ENCODE results near the gene STN1. TPM values are rescaled to one million over a fixed set of nuclear protein-coding genes. Genes with fewer than 3 reads are reported as not detected.
A peak's percentile ranks its signal among the peaks of the same experiment; 100 is the strongest.

STN1 gene
- polyA plus RNA-seq, 1 donor: 13.4 TPM

DNA sequence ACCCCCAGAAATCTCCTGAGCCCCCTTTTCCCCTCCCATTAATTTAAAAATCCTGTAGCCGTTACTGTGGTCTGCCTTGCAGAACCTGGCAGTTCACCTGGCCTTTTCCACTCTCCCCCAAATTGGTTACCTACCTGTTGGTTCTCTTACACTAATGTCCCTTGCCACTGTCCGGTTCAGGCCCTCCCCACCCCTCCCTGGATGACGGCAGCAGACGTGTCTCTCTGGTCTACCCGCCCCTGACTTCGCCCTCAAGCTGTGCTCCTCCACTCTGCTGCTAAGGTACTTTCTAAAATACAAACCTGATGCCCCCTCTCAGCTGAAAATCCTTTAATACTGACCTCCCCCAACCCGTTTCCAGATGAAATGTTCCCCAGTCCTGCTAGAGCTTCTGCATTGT, 47.0 kb downstream of the STN1 start:
- H3K4me3 ChIP-seq (ENCODE audit: low read length): no peak overlapping the region
- H3K9me3 ChIP-seq (ENCODE audit: control insufficient read depth, low read depth, low read length): no peaks in the 10 kb centered on the region
- DNase-seq: no peak
- H3K27ac ChIP-seq (ENCODE audit: low read length): no peak overlapping the region
- H3K4me1 ChIP-seq (ENCODE audit: control insufficient read depth, insufficient read depth, low read length): no peaks in the 10 kb centered on the region
- H3K36me3 ChIP-seq (ENCODE audit: control insufficient read depth, insufficient read depth, low read length): peaks cover 2% of the 10 kb centered on the region
- H3K27me3 ChIP-seq (ENCODE audit: control insufficient read depth, insufficient read depth, low read length): no peaks in the 10 kb centered on the region
- 86% methylated on average over 1 of the region's 7 CpGs for whole genome bisulfite sequencing (ENCODE audit: insufficient coverage, low lambda C conversion rate)

DNA sequence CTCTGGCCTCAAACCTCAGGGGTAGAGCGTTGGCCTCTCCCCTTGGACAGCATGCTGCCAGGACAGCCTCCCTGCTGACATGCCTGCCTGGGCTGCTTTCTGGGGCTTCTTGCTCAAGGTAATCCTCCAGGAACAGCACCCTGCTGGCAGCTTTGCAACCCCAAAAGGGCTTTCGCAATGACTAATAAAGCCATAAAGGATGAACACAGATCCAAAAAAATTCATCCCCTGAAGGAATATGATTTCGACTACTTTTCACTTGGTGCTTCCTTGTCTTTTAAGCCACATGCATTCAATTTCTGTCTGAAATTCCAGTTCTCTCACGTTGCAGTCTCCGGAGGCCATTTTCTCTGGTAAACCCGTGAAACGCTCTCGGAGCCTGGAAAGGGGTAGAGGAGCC, 47.5 kb downstream of the STN1 start:
- Histone ChIP-seq H3K27me3 (ENCODE audit: control insufficient read depth, insufficient read depth, low read length) (no peaks in the 10 kb centered on the region), H3K4me1 (ENCODE audit: control insufficient read depth, insufficient read depth, low read length) (no peaks in the 10 kb centered on the region), H3K36me3 (ENCODE audit: control insufficient read depth, insufficient read depth, low read length) (peaks cover 2% of the 10 kb centered on the region), H3K4me3 (ENCODE audit: low read length) (no peak overlapping the region), H3K9me3 (ENCODE audit: control insufficient read depth, low read depth, low read length) (no peaks in the 10 kb centered on the region), H3K27ac (ENCODE audit: low read length) (no peak overlapping the region)
- 71% methylated on average over 3 of the region's 8 CpGs for WGBS (ENCODE audit: insufficient coverage, low lambda C conversion rate)
- no peak for DNase-seq

DNA sequence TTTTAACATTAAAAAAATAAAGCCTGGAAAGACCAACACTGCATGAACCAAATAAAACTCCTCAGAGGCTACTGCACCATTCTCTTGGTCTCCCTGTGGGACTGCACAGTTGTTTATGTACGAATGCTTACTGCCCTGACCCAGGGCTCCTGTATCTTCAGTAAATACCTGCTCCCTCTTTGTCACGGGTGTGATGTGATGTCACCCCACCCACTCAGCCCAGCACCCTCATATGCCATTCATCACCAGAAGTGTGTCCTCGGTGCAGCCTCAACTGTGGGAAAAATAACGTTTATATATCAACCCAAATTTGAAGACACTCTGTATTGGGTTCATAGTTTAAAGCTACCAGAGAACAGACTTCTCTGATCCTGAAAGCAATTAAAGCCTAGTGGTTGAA, 48.6 kb downstream of the STN1 start:
- no peaks in the 10 kb centered on the region for H3K27me3 ChIP-seq (ENCODE audit: control insufficient read depth, insufficient read depth, low read length)
- no peak overlapping the region for H3K27ac ChIP-seq (ENCODE audit: low read length)
- peaks cover 2% of the 10 kb centered on the region for H3K36me3 ChIP-seq (ENCODE audit: control insufficient read depth, insufficient read depth, low read length)
- H3K9me3 ChIP-seq (ENCODE audit: control insufficient read depth, low read depth, low read length): peaks cover 8% of the 10 kb centered on the region
- H3K4me1 ChIP-seq (ENCODE audit: control insufficient read depth, insufficient read depth, low read length): no peaks in the 10 kb centered on the region
- H3K4me3 ChIP-seq (ENCODE audit: low read length): no peak overlapping the region
- no CpG with 5 or more reads among the region's 4 CpGs for WGBS (ENCODE audit: insufficient coverage, low lambda C conversion rate)
- DNase-seq: no peak

DNA sequence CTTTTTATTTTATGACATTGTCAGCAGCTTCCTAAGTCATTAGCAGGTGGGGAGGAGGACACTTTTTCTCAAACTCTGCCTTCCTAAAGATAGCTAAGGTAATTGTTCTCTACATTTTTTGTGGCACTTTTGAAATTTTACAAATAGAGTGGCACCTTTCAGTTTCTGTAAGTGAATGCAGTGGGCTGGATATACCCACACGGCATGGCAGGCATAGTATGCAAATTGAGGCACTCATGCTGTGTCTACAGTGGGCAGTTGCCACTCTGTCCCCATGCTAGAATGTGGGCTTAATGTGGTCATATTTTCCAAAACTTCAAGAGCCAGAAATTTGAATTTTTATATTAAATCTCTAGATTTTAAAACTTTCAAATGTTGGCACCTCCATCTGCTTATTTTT, 49.8 kb downstream of the STN1 start:
- no peak overlapping the region for H3K4me3 ChIP-seq (ENCODE audit: low read length)
- H3K9me3 ChIP-seq (ENCODE audit: control insufficient read depth, low read depth, low read length): peaks cover 8% of the 10 kb centered on the region
- DNase-seq: no peak
- peaks cover 2% of the 10 kb centered on the region for H3K36me3 ChIP-seq (ENCODE audit: control insufficient read depth, insufficient read depth, low read length)
- no CpG with 5 or more reads among the region's 1 CpG for WGBS (ENCODE audit: insufficient coverage, low lambda C conversion rate)
- H3K27ac ChIP-seq (ENCODE audit: low read length): no peak overlapping the region
- no peaks in the 10 kb centered on the region for H3K27me3 ChIP-seq (ENCODE audit: control insufficient read depth, insufficient read depth, low read length)
- H3K4me1 ChIP-seq (ENCODE audit: control insufficient read depth, insufficient read depth, low read length): no peaks in the 10 kb centered on the region

DNA sequence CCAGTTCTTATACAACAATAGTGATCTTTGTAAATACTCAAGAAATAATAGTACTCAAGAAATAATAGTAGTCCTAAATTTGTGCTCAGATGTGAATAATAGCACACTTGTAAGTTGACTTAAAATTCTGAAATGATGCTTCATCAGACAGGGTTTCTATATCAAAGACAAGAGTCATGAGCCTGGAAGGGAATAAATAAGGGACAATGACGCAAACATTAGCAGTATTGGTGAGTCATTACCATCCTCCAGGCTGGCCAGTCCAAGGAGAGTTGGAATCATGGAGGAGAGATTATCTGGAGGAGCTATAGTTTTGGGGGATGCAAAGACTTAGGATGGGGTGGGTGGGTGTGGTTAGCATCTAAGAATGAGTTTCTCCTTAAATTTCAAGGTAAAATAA, 56.5 kb downstream of the STN1 start:
- Histone ChIP-seq H3K9me3 (ENCODE audit: control insufficient read depth, low read depth, low read length) (peaks cover 8% of the 10 kb centered on the region), H3K27ac (ENCODE audit: low read length) (no peak overlapping the region), H3K27me3 (ENCODE audit: control insufficient read depth, insufficient read depth, low read length) (no peaks in the 10 kb centered on the region), H3K4me1 (ENCODE audit: control insufficient read depth, insufficient read depth, low read length) (peaks cover 4% of the 10 kb centered on the region), H3K4me3 (ENCODE audit: low read length) (no peak overlapping the region), H3K36me3 (ENCODE audit: control insufficient read depth, insufficient read depth, low read length) (no peaks in the 10 kb centered on the region)
- DNase-seq: no peak
- WGBS (ENCODE audit: insufficient coverage, low lambda C conversion rate): no CpG with 5 or more reads among the region's 1 CpG

DNA sequence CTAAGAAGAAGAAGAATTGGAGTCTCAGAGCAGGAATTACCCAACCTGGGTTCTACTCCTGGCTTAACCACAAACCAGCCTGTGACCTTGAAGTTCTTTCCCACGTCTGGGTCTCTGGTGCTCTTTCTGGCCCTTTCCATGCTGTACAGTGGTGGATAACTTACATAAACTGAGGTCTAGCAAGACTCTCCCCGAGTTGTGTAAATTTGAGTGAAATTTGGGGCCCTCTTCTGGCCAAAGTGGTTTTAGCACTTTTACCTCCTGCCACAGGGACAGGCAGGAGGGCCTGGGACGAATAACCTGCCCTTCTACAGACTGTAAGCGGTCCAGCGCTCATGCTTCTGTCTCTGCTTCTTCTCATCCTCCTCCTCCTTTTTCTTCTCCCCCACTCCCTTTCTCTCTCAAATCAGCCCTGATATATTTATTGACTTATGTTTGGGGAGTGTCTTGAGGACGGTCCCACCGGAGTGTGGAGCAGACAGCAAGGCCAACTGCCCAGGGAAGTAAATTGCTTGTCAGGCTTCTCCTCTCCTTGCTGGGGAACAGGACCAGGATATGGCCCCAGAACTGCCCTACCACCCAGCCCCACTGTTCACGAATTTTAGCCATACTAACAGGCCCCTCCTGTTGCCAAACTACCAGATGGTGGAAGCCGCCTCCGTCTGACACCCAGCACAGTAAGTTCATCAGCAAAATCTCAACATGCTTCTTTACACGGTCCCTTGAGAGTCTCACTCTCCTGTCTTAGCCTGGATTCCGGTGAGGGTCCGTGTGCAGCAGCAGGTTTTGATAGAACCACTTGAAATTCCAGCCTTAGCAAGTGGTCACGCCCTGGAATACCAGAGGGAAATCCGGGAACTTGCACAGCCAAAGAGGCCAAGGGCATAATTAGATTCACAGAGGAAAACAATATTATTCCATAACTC, 58.6 kb downstream of the STN1 start:
- Histone ChIP-seq H3K9me3 (ENCODE audit: control insufficient read depth, low read depth, low read length) (no peaks in the 10 kb centered on the region), H3K36me3 (ENCODE audit: control insufficient read depth, insufficient read depth, low read length) (no peaks in the 10 kb centered on the region), H3K27me3 (ENCODE audit: control insufficient read depth, insufficient read depth, low read length) (no peaks in the 10 kb centered on the region), H3K4me1 (ENCODE audit: control insufficient read depth, insufficient read depth, low read length) (peaks cover 4% of the 10 kb centered on the region), H3K27ac (ENCODE audit: low read length) (no peak overlapping the region), H3K4me3 (ENCODE audit: low read length) (no peak overlapping the region)
- no CpG with 5 or more reads among the region's 15 CpGs for WGBS (ENCODE audit: insufficient coverage, low lambda C conversion rate)
- peak; percentile 48 to 63 for DNase-seq

DNA sequence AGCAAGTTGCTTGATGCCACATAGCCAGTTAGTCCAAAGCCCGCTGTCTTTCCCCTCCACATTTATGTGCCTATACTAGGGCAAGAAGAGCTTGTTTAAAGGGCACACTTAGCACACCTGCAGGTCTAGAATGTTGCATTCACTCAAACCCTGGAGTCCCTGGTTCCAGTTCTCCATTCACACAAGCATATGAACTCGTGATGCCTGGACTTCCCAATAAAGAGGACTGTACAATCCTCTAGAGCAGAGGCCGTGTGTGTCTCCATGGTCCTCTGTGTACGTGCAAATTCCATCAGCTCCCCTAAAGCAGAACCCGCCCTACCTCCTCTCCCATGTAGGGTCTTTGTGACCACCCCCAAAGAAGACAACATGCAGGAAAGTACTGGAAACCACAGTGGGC, 59.6 kb downstream of the STN1 start:
- DNase-seq: no peak
- Histone ChIP-seq H3K27ac (ENCODE audit: low read length) (no peak overlapping the region), H3K36me3 (ENCODE audit: control insufficient read depth, insufficient read depth, low read length) (no peaks in the 10 kb centered on the region), H3K4me1 (ENCODE audit: control insufficient read depth, insufficient read depth, low read length) (peaks cover 14% of the 10 kb centered on the region), H3K27me3 (ENCODE audit: control insufficient read depth, insufficient read depth, low read length) (no peaks in the 10 kb centered on the region), H3K4me3 (ENCODE audit: low read length) (no peak overlapping the region), H3K9me3 (ENCODE audit: control insufficient read depth, low read depth, low read length) (no peaks in the 10 kb centered on the region)
- 88% methylated on average over 1 of the region's 5 CpGs for WGBS (ENCODE audit: insufficient coverage, low lambda C conversion rate)

DNA sequence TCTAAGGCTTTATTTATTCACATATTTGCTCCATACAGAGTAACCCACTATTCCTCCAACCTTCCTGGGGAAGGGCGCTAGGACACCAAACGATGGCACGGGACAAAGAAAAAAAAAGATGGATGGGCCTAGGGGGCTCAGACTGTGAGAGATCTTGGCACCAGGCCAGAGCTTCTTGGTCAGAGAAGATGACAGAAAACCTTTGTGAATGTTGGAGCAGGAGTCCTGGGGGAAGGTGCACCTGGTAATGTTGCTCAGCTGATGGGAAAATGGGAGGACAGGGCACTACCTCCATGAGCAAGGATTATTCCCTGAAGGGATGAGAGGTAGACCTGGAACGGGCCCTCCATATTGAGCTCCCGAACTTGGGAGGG, 61.2 kb downstream of the STN1 start:
- Histone ChIP-seq H3K36me3 (ENCODE audit: control insufficient read depth, insufficient read depth, low read length) (no peaks in the 10 kb centered on the region), H3K27me3 (ENCODE audit: control insufficient read depth, insufficient read depth, low read length) (no peaks in the 10 kb centered on the region), H3K9me3 (ENCODE audit: control insufficient read depth, low read depth, low read length) (no peaks in the 10 kb centered on the region), H3K4me1 (ENCODE audit: control insufficient read depth, insufficient read depth, low read length) (peaks cover 24% of the 10 kb centered on the region), H3K4me3 (ENCODE audit: low read length) (no peak overlapping the region), H3K27ac (ENCODE audit: low read length) (no peak overlapping the region)
- no CpG with 5 or more reads among the region's 5 CpGs for WGBS (ENCODE audit: insufficient coverage, low lambda C conversion rate)
- DNase-seq: no peak

DNA sequence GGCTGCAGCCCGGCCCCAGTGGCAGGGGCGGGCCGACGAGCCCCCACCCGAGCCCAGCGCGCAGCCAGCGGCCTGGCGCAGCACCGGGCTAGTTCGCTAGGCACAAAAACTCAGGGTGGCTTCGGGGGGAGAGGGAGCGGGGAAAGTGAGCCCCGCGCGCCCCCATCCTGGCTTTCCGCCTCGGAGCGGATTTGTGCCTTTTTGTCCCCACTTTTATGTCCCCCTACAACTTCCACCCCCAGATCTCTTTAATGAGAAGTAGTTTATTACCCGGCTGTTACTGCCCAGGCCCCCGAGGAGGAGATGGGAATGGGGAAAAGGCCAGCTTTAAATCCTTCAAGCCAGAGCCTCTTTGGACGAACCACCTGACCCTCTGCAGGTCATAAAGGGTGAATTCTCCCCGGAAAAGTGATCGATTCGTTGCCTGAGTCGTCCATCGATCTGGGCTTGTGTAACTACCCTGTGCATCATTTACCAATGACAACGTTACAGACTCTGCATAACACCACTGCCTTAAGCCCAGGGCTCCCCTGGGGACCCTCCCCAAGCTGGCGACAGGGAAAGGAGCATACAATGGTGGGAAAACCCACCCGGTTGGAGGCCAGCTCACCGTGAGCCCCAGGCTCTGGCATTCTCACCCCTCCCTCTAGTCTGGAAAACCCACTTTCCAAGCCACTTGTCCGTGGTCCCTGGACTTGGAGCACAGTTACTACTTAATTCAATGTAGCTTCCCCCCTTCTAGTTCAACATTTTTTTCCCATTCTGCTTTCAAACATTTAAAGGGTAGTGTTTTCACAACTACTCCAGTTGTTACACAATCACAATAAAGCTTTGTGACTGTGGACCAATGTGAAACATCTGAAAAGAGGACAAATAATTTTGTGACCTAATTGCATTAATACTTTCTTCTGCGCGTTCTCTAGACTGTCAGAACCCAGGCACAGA, 61.9 kb downstream of the STN1 start:
- Histone ChIP-seq H3K27me3 (ENCODE audit: control insufficient read depth, insufficient read depth, low read length) (no peaks in the 10 kb centered on the region), H3K36me3 (ENCODE audit: control insufficient read depth, insufficient read depth, low read length) (no peaks in the 10 kb centered on the region), H3K27ac (ENCODE audit: low read length) (no peak overlapping the region), H3K9me3 (ENCODE audit: control insufficient read depth, low read depth, low read length) (no peaks in the 10 kb centered on the region), H3K4me3 (ENCODE audit: low read length) (peak overlapping the region; percentile 41), H3K4me1 (ENCODE audit: control insufficient read depth, insufficient read depth, low read length) (peaks cover 29% of the 10 kb centered on the region)
- DNase-seq: no peak
- no CpG with 5 or more reads among the region's 34 CpGs for WGBS (ENCODE audit: insufficient coverage, low lambda C conversion rate)

DNA sequence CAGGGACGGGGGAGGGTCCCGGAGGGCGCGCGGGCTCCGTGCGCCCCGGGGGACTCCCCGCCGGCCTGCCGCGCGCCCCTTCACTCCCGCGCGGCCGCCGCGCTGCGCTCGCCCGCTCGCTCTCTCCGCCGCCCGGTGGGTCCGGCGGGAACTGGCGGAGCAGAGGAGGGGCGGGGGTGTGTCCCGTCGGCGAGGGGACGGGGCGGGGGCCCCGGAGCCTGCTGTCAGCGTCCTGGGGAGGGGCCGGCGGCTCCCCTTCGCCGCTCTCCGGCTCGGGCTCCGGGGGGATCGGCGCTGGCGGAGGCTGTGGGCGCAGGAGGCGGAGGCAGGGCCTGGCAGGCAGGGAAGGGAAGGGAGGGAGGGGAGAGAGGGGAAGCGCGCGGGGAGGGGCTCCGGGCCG, 62.6 kb downstream of the STN1 start, which contains the start of gene SH3PXD2A:
TSS of gene SH3PXD2A (minus strand) at position 153 of the 400 bp plus-strand sequence. CDS start 310 bp downstream, outside the sequence.
- Histone ChIP-seq H3K36me3 (ENCODE audit: control insufficient read depth, insufficient read depth, low read length) (no peaks in the 10 kb centered on the region), H3K9me3 (ENCODE audit: control insufficient read depth, low read depth, low read length) (no peaks in the 10 kb centered on the region), H3K4me1 (ENCODE audit: control insufficient read depth, insufficient read depth, low read length) (peaks cover 36% of the 10 kb centered on the region), H3K27ac (ENCODE audit: low read length) (peak within 1 kb of the TSS; percentile 59), H3K4me3 (ENCODE audit: low read length) (peak within 1 kb of the TSS; percentile 89), H3K27me3 (ENCODE audit: control insufficient read depth, insufficient read depth, low read length) (no peaks in the 10 kb centered on the region)
- WGBS (ENCODE audit: insufficient coverage, low lambda C conversion rate): no CpG with 5 or more reads among the region's 54 CpGs
- DNase-seq: peak in 1 of 2 donors; percentile 76
